Right lung (tissue), 5 donors: Measurements from ENCODE around the gene FHOD1. TPM values are rescaled to one million over a fixed set of nuclear protein-coding genes. Genes with fewer than 3 reads are reported as not detected.

Experiments
- polyA plus RNA-seq, 5 donors: library from polyadenylated mRNA; unstranded; fragments of 120-200 nt; gene quantifications; one replicate each; pipeline versions ENCODE4 v1.2.1 to v1.2.3, GENCODE V29; 2013; ENCODE audit warnings: inconsistent platforms in 1 of 5, low replicate concordance in 1 of 5; ENCODE audit not compliant: insufficient read length in 5 of 5, insufficient read depth in 1 of 5

The FHOD1 gene
- polyA plus RNA-seq, 5 donors = 134 to 279 (median 182) TPM

Other genes with a start within 250 kb of the FHOD1 start
- 10 to 100 TPM; 55.5 to 65.8 (median 61.0) TPM for gene CBFB, start 218.3 kb downstream of the FHOD1 start, polyA plus RNA-seq
- 10 to 100 TPM; 21.1 to 25.8 (median 23.0) TPM for gene PHAF1, start 137.5 kb downstream of the FHOD1 start, polyA plus RNA-seq
- gene B3GNT9, start 96.5 kb downstream of the FHOD1 start, polyA plus RNA-seq = 10 to 100 TPM; 16.4 to 30.4 (median 18.7) TPM
- gene TRADD, start 87.6 kb downstream of the FHOD1 start, polyA plus RNA-seq = 10 to 100 TPM in 2 of 5 donors, 1 to 10 TPM in 3; 5.0 to 12.0 (median 7.0) TPM
- 1 to 10 TPM; 1.5 to 4.0 (median 3.6) TPM for gene FBXL8, start 87.5 kb downstream of the FHOD1 start, polyA plus RNA-seq
- gene HSF4, start 82.7 kb downstream of the FHOD1 start, polyA plus RNA-seq = 1 to 10 TPM; 3.6 to 5.9 (median 4.4) TPM
- 10 to 100 TPM in 4 of 5 donors, 1 to 10 TPM in 1; 9.5 to 17.9 (median 17.0) TPM for gene NOL3, start 76.9 kb downstream of the FHOD1 start, polyA plus RNA-seq
- gene MATCAP1, start 63.5 kb downstream of the FHOD1 start, polyA plus RNA-seq = 10 to 100 TPM; 50.9 to 64.6 (median 53.7) TPM
- 10 to 100 TPM in 2 of 5 donors, 1 to 10 TPM in 3; 7.6 to 14.8 (median 9.4) TPM for gene EXOC3L1, start 57.3 kb downstream of the FHOD1 start, polyA plus RNA-seq
- gene E2F4, start 55.3 kb downstream of the FHOD1 start, polyA plus RNA-seq = 10 to 100 TPM; 43.8 to 70.5 (median 57.5) TPM
- gene ELMO3, start 48.4 kb downstream of the FHOD1 start, polyA plus RNA-seq = 10 to 100 TPM in 1 of 5 donors, 1 to 10 TPM in 4; 4.6 to 11.0 (median 6.3) TPM
- 10 to 100 TPM; 22.2 to 32.3 (median 24.8) TPM for gene TMEM208, start 20.4 kb downstream of the FHOD1 start, polyA plus RNA-seq
- gene SLC9A5, start 1.5 kb upstream of the FHOD1 start, polyA plus RNA-seq = 10 to 100 TPM; 15.7 to 21.1 (median 19.4) TPM
- gene PLEKHG4, start 32.1 kb upstream of the FHOD1 start, polyA plus RNA-seq = 10 to 100 TPM; 29.1 to 38.9 (median 31.0) TPM
- gene KCTD19, start 79.3 kb upstream of the FHOD1 start, polyA plus RNA-seq = 10 to 100 TPM in 2 of 5 donors, 1 to 10 TPM in 3; 6.5 to 10.3 (median 8.5) TPM
- gene LRRC36, start 79.3 kb upstream of the FHOD1 start, polyA plus RNA-seq = 10 to 100 TPM; 38.8 to 67.8 (median 55.0) TPM
- 100 to 1,000 TPM; 284 to 468 (median 389) TPM for gene TPPP3, start 146.0 kb upstream of the FHOD1 start, polyA plus RNA-seq
- 10 to 100 TPM; 14.7 to 28.3 (median 20.0) TPM for gene ZDHHC1, start 169.0 kb upstream of the FHOD1 start, polyA plus RNA-seq
- 10 to 100 TPM; 31.9 to 86.2 (median 58.9) TPM for gene HSD11B2, start 183.6 kb upstream of the FHOD1 start, polyA plus RNA-seq
- 10 to 100 TPM; 44.5 to 73.4 (median 48.8) TPM for gene ATP6V0D1, start 233.7 kb upstream of the FHOD1 start, polyA plus RNA-seq
- under 1 TPM in 1 of 5 donors, not detected in 4; 0.32 TPM for gene AGRP, start 236.1 kb upstream of the FHOD1 start, polyA plus RNA-seq